Sigmoid colon (tissue), 7 donors: ENCODE measurements around the gene C5AR1. TPM values are rescaled to one million over a fixed set of nuclear protein-coding genes. Genes with fewer than 3 reads are reported as not detected.

Source experiments
- DNase-seq: peaks from one replicate; pipeline ENCODE4 v3.0.0-alpha.2; 2019
- H3K27ac ChIP-seq, 4 donors: fragments of 200-600 bp; sonication (generic); one replicate each; pipeline ENCODE4 v1.5.1; 2016 to 2019; ENCODE audit warnings: mild to moderate bottlenecking in 1 of 4
- H3K27me3 ChIP-seq, 3 donors: fragments of 200-600 bp; sonication (generic); one replicate each; pipeline ENCODE4 v1.5.1; 2019; ENCODE audit warnings: mild to moderate bottlenecking in 1 of 3
- H3K36me3 ChIP-seq, 4 donors: fragments of 200-600 bp; sonication (generic); one replicate each; pipeline ENCODE4 v1.5.1; 2016 to 2019
- H3K4me1 ChIP-seq, 4 donors: fragments of 200-600 bp; sonication (generic); one replicate each; pipeline ENCODE4 v1.5.1; 2017 to 2019
- H3K4me3 ChIP-seq, 4 donors: fragments of 200-600 bp; sonication (generic); one replicate each; pipeline ENCODE4 v1.5.1; 2017 to 2019; ENCODE audit warnings: mild to moderate bottlenecking in 2 of 4, moderate library complexity in 1 of 4
- H3K9me3 ChIP-seq, 4 donors: fragments of 200-600 bp in 3 of 4; sonication (generic) in 3 of 4; one replicate each; pipeline versions ENCODE4 v1.5.1 to v1.6.1; 2013 to 2019
- EP300 ChIP-seq, 4 donors: sonication (generic); formaldehyde crosslinking; IDR thresholded peaks; one replicate each; pipeline ENCODE4 v1.6.1; 2017; ENCODE audit warnings: antibody characterized with exemption in 4 of 4
- POLR2A ChIP-seq, 2 donors: fragments of 450-650 bp; IDR thresholded peaks; one replicate each; pipeline ENCODE4 v1.6.1; 2016; ENCODE audit warnings: antibody characterized with exemption in 2 of 2, mild to moderate bottlenecking in 2 of 2, moderate library complexity in 2 of 2
- POLR2AphosphoS5 ChIP-seq, 4 donors: sonication (generic); formaldehyde crosslinking; IDR thresholded peaks; one replicate each; pipeline ENCODE4 v1.6.1; 2017; ENCODE audit warnings: antibody characterized with exemption in 4 of 4
- WGBS, 2 donors: extraction: QIAGEN DNeasy Blood & Tissue Kit; methylation state at CpG; one replicate each; pipeline ENCODE4 v1.1.7; 2013; 5-methylcytosine and 5-hydroxymethylcytosine counted together
- intact Hi-C: fragments of 100-400 bp; cut with DNase I; formaldehyde crosslinking; loops from one replicate; pipeline ENCODE4 v1.15.1; 2023
- polyA plus RNA-seq, 3 donors: library from polyadenylated mRNA; stranded (reverse); fragments of 200-250 nt; gene quantifications; one replicate each; pipeline ENCODE4 v1.2.3, GENCODE V29; 2013
- total RNA-seq, 4 donors: library from RNA; depleted of rRNA; stranded (reverse); fragments of >200 nt; gene quantifications; one replicate each; pipeline ENCODE4 v1.1.0, GENCODE V29; 2016
- TF ChIP-seq, protein P1 (sequence below), 4 experiments: fragments of 450-650 bp in 3 of 4; fragments of 200-600 bp in 1 of 4; IDR thresholded peaks; one replicate each; pipeline ENCODE4 v1.5.1; 2016 to 2019; ENCODE audit warnings: antibody characterized with exemption in 4 of 4, mild to moderate bottlenecking in 3 of 4, moderate library complexity in 2 of 4
- donor health status: healthy with polysubstance abuse.
- donor health status: Bipolar disorder and iron deficiency.
- donor health status: healthy.

C5AR1 gene
- total and polyA plus RNA-seq, 7 donors = 5.4 to 19.4 (median 7.8) TPM

DNA sequence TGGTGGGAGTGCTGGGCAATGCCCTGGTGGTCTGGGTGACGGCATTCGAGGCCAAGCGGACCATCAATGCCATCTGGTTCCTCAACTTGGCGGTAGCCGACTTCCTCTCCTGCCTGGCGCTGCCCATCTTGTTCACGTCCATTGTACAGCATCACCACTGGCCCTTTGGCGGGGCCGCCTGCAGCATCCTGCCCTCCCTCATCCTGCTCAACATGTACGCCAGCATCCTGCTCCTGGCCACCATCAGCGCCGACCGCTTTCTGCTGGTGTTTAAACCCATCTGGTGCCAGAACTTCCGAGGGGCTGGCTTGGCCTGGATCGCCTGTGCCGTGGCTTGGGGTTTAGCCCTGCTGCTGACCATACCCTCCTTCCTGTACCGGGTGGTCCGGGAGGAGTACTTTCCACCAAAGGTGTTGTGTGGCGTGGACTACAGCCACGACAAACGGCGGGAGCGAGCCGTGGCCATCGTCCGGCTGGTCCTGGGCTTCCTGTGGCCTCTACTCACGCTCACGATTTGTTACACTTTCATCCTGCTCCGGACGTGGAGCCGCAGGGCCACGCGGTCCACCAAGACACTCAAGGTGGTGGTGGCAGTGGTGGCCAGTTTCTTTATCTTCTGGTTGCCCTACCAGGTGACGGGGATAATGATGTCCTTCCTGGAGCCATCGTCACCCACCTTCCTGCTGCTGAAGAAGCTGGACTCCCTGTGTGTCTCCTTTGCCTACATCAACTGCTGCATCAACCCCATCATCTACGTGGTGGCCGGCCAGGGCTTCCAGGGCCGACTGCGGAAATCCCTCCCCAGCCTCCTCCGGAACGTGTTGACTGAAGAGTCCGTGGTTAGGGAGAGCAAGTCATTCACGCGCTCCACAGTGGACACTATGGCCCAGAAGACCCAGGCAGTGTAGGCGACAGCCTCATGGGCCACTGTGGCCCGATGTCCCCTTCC lies 10.5 kb downstream of the C5AR1 start:
- no peak for DNase-seq
- no peak overlapping the region for H3K4me3 ChIP-seq
- H3K9me3 ChIP-seq = no peaks in the 10 kb centered on the region
- 95% methylated on average over 46 of the region's 46 CpGs for WGBS, 2 donors
- H3K27me3 ChIP-seq = peaks cover 0 to 12% (median 10%) of the 10 kb centered on the region in 3 donors
- TF ChIP-seq POLR2AphosphoS5 (IDR thresholded peaks at IDR 0.05) (no peak), POLR2A (IDR thresholded peaks at IDR 0.05) (no peak), EP300 (IDR thresholded peaks at IDR 0.05) (no peak)
- TF ChIP-seq, protein P1, sequence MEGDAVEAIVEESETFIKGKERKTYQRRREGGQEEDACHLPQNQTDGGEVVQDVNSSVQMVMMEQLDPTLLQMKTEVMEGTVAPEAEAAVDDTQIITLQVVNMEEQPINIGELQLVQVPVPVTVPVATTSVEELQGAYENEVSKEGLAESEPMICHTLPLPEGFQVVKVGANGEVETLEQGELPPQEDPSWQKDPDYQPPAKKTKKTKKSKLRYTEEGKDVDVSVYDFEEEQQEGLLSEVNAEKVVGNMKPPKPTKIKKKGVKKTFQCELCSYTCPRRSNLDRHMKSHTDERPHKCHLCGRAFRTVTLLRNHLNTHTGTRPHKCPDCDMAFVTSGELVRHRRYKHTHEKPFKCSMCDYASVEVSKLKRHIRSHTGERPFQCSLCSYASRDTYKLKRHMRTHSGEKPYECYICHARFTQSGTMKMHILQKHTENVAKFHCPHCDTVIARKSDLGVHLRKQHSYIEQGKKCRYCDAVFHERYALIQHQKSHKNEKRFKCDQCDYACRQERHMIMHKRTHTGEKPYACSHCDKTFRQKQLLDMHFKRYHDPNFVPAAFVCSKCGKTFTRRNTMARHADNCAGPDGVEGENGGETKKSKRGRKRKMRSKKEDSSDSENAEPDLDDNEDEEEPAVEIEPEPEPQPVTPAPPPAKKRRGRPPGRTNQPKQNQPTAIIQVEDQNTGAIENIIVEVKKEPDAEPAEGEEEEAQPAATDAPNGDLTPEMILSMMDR (IDR thresholded peaks at IDR 0.05) = no peak
- H3K36me3 ChIP-seq = no peaks in the 10 kb centered on the region
- no peak overlapping the region for H3K27ac ChIP-seq
- no peaks in the 10 kb centered on the region for H3K4me1 ChIP-seq
- intact Hi-C loops = no loop called here

DNA sequence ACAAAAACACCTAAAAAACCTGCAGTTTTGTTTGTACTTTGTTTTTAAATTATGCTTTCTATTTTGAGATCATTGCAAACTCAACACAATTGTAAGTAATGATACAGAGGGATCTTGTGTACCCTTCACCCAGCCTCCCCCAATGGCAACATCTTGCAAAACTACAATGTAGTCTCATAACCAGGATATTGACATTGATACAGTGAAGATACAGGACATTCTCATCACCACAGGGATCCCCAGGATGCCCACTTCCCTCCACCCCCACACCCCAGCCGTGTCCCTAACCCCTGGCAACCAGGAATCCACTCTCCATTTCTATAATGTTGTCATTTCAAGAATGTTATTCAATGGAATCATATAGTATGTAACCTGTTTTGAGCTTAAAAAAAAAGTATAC lies 12.0 kb downstream of the C5AR1 start:
- intact Hi-C loops = no loop called here
- 81 to 93% methylated on average over 1 of the region's 1 CpG for WGBS, 2 donors

DNA sequence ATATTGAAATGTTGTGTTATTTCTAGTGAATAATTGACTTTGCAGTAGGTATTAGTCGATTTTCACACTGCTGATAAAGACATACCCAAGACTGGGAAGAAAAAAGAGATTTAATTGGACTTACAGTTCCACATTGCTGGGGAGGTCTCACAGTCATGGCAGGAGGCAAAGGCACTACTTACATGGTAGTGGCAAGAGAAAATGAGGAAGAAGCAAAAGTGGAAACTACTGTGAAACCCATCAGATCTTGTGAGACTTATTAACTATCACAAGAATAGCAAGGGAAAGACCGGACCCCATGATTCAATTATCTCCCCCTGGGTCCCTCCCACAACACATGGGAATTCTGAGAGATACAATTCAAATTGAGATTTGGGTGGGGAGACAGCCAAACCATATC lies 12.4 kb downstream of the C5AR1 start:
- no peak overlapping the region for H3K4me3 ChIP-seq
- H3K27ac ChIP-seq = peak overlapping the region in 2 of 4 donors; percentile 11 to 42
- no peaks in the 10 kb centered on the region for H3K4me1 ChIP-seq
- H3K9me3 ChIP-seq = no peaks in the 10 kb centered on the region
- peaks cover 0 to 12% (median 10%) of the 10 kb centered on the region in 3 donors for H3K27me3 ChIP-seq
- no peak for DNase-seq
- intact Hi-C loops = no loop called here
- no peaks in the 10 kb centered on the region for H3K36me3 ChIP-seq
- no peak for TF ChIP-seq POLR2A (IDR thresholded peaks at IDR 0.05)
- TF ChIP-seq POLR2AphosphoS5 (IDR thresholded peaks at IDR 0.05) = peak in 1 of 4 donors; percentile 12
- TF ChIP-seq, protein P1 (IDR thresholded peaks at IDR 0.05) = no peak
- 63 to 78% methylated on average over 2 of the region's 2 CpGs for WGBS, 2 donors

More for the DNA sequence above, 12.0 kb downstream of the C5AR1 start:
- peaks cover 0 to 12% (median 10%) of the 10 kb centered on the region in 3 donors for H3K27me3 ChIP-seq
- no peak for DNase-seq
- TF ChIP-seq POLR2AphosphoS5 (IDR thresholded peaks at IDR 0.05) = no peak
- no peak for TF ChIP-seq POLR2A (IDR thresholded peaks at IDR 0.05)
- no peak for TF ChIP-seq EP300 (IDR thresholded peaks at IDR 0.05)
- TF ChIP-seq, protein P1 (IDR thresholded peaks at IDR 0.05) = no peak
- no peaks in the 10 kb centered on the region for H3K4me1 ChIP-seq
- no peak overlapping the region for H3K4me3 ChIP-seq
- no peaks in the 10 kb centered on the region for H3K9me3 ChIP-seq
- no peaks in the 10 kb centered on the region for H3K36me3 ChIP-seq
- peak overlapping the region in 2 of 4 donors; percentile 11 to 42 for H3K27ac ChIP-seq

DNA sequence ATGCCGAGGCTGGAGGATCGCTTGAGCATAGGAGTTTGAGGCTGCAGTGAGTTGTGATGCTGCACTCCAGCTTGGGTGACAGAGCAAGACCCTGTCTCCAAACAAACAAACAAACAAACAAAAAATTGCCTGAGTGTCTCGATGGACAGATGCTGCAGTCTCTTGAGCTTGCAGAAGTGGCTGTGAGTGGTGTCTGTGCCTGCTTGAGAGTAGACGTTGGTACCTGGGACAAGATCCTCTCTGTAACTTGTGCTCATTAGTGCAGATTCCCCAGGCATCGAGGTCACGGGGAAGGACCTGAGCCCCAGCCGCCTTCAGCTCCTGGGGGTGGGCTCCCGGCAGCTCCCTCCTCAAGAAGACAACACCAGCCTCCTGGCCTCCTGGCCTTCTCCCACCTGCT lies 13.7 kb downstream of the C5AR1 start:
- H3K36me3 ChIP-seq = no peaks in the 10 kb centered on the region
- H3K27me3 ChIP-seq = peaks cover 0 to 12% (median 10%) of the 10 kb centered on the region in 3 donors
- TF ChIP-seq POLR2A (IDR thresholded peaks at IDR 0.05) (no peak), POLR2AphosphoS5 (IDR thresholded peaks at IDR 0.05) (no peak)
- H3K27ac ChIP-seq = peak overlapping the region in 2 of 4 donors; percentile 34 to 57
- H3K4me1 ChIP-seq = no peaks in the 10 kb centered on the region
- H3K4me3 ChIP-seq = no peak overlapping the region
- no peak for DNase-seq
- no peaks in the 10 kb centered on the region for H3K9me3 ChIP-seq
- 73 to 85% methylated on average over 8 of the region's 8 CpGs for WGBS, 2 donors
- intact Hi-C loops = no loop called here

DNA sequence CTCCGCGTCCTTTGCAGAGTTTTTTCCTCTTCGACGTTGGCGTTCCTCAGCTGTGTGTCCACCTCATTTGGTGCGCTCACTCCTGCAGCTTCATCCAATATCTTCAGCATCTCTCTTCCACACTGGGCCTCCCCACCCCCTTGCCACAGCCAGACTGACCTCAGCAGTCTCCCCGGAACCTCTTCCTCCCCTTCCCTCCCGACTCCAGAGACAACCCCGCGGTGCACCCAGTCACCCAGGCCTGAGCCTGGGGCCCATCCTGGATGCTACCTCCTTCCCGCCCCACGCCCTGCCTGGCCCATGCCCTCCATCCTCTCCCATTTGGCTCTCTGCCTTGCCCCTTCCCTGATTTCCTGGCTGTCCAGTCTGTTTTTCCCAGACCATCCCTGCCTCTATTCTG lies 14.2 kb downstream of the C5AR1 start:
- intact Hi-C loops = no loop called here
- no peak for TF ChIP-seq POLR2AphosphoS5 (IDR thresholded peaks at IDR 0.05)
- no peak for TF ChIP-seq POLR2A (IDR thresholded peaks at IDR 0.05)
- Histone ChIP-seq H3K27ac (peak overlapping the region; percentile 26 to 57 (median 33)), H3K4me3 (no peak overlapping the region), H3K27me3 (peaks cover 0 to 12% (median 10%) of the 10 kb centered on the region in 3 donors), H3K4me1 (no peaks in the 10 kb centered on the region), H3K36me3 (no peaks in the 10 kb centered on the region), H3K9me3 (no peaks in the 10 kb centered on the region)
- DNase-seq = no peak
- 84 to 87% methylated on average over 12 of the region's 12 CpGs for WGBS, 2 donors
